ENCODE data around the gene TIMMDC1.

- no peak for TF ChIP-seq CTCF (IDR thresholded peaks at IDR 0.05)
- no peak for TF ChIP-seq POLR2A (IDR thresholded peaks at IDR 0.05)
Observed at GRCh38 chr3:119569156-119569555, 70.8 kb downstream of the TIMMDC1 start.
